H1 (cell line): ENCODE results near the gene SSTR4.

Experiments
- BACH1 ChIP-seq: IDR thresholded peaks from 2 replicates; pipeline ENCODE4 v1.6.1; 2012; ENCODE audit warnings: low read length, improper control_type of control experiment
- CBX5 ChIP-seq: fragments of 300-800, 300-1000 bp; sonication (generic); IDR thresholded peaks from 2 replicates; pipeline ENCODE4 v1.7.1; 2016; ENCODE audit warnings: antibody characterized with exemption, low read length, low read depth
- EGR1 ChIP-seq: IDR thresholded peaks from 2 replicates; pipeline ENCODE4 v1.6.1; 2011; ENCODE audit warnings: low read depth, low read length, borderline replicate concordance
- HDAC2 ChIP-seq, 2 experiments: fragments of 300-600 bp in 1 of 2; sonication (generic) in 1 of 2; IDR thresholded peaks; 2 replicates each; pipeline ENCODE4 v1.6.1; 2011 to 2012; ENCODE audit warnings: low read depth in 2 of 2, low read length in 2 of 2, mild to moderate bottlenecking in 2 of 2, moderate library complexity in 2 of 2, borderline replicate concordance in 1 of 2, inconsistent platforms in 1 of 2
- HDAC6 ChIP-seq: IDR thresholded peaks from one replicate; pipeline ENCODE4 v1.7.1; 2012; ENCODE audit warnings: low read depth, mild to moderate bottlenecking, inconsistent platforms, low read length, moderate library complexity
- POLR2A ChIP-seq, 2 experiments: IDR thresholded peaks; 1 replicate in 1 of 2; 2 replicates in 1 of 2; pipeline ENCODE4 v1.6.1; 2011; ENCODE audit warnings: low read depth in 2 of 2, low read length in 2 of 2, mild to moderate bottlenecking in 2 of 2; ENCODE audit errors: control extremely low read depth in 1 of 2
- POLR2AphosphoS5 ChIP-seq: IDR thresholded peaks from 2 replicates; pipeline ENCODE4 v1.6.1; 2011; ENCODE audit warnings: low read depth, low read length
- POU5F1 ChIP-seq: IDR thresholded peaks from 2 replicates; pipeline ENCODE4 v1.6.1; 2011; ENCODE audit warnings: low read depth, mild to moderate bottlenecking, low read length, moderate library complexity
- RNF2 ChIP-seq: fragments of 200-900, 300-1000 bp; sonication (generic); IDR thresholded peaks from 2 replicates; pipeline ENCODE4 v1.7.1; 2016; ENCODE audit warnings: borderline replicate concordance, low read depth, mild to moderate bottlenecking, antibody characterized with exemption, low read length; ENCODE audit not compliant: poor library complexity, severe bottlenecking; ENCODE audit errors: missing control alignments
- SP2 ChIP-seq: IDR thresholded peaks from 2 replicates; pipeline ENCODE4 v1.6.1; 2012; ENCODE audit warnings: mild to moderate bottlenecking, low read length, inconsistent platforms
- TAF1 ChIP-seq: IDR thresholded peaks from 2 replicates; pipeline ENCODE4 v1.6.1; 2011; ENCODE audit warnings: mild to moderate bottlenecking, low read depth, low read length
- USF2 ChIP-seq: IDR thresholded peaks from 2 replicates; pipeline ENCODE4 v1.6.1; 2011; ENCODE audit warnings: low read length, improper control_type of control experiment
- TF ChIP-seq, protein P1 (sequence below), 3 experiments: IDR thresholded peaks; 1 replicate in 2 of 3; 2 replicates in 1 of 3; pipeline versions ENCODE4 v1.5.1 to v1.6.1; 2011; ENCODE audit warnings: low read length in 3 of 3, mild to moderate bottlenecking in 3 of 3, inconsistent platforms in 2 of 3, low read depth in 1 of 3, moderate library complexity in 1 of 3; ENCODE audit not compliant: insufficient read depth in 1 of 3; ENCODE audit errors: control extremely low read depth in 1 of 3

GRCh38 chr20:23023621-23024177 lies 11.4 kb upstream of the SSTR4 start:
- no peak for TF ChIP-seq TAF1
- TF ChIP-seq POLR2AphosphoS5 = no peak
- TF ChIP-seq, protein P1, sequence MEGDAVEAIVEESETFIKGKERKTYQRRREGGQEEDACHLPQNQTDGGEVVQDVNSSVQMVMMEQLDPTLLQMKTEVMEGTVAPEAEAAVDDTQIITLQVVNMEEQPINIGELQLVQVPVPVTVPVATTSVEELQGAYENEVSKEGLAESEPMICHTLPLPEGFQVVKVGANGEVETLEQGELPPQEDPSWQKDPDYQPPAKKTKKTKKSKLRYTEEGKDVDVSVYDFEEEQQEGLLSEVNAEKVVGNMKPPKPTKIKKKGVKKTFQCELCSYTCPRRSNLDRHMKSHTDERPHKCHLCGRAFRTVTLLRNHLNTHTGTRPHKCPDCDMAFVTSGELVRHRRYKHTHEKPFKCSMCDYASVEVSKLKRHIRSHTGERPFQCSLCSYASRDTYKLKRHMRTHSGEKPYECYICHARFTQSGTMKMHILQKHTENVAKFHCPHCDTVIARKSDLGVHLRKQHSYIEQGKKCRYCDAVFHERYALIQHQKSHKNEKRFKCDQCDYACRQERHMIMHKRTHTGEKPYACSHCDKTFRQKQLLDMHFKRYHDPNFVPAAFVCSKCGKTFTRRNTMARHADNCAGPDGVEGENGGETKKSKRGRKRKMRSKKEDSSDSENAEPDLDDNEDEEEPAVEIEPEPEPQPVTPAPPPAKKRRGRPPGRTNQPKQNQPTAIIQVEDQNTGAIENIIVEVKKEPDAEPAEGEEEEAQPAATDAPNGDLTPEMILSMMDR (IDR thresholded peaks at IDR 0.05; ENCODE audit: control extremely low read depth in 1 of 3, insufficient read depth in 1 of 3, low read depth in 1 of 3, low read length in 3 of 3) = peak; percentile 53 to 77 (median 62)
- no peak for TF ChIP-seq HDAC2 (IDR thresholded peaks at IDR 0.05; ENCODE audit: borderline replicate concordance in 1 of 2, low read depth in 2 of 2, low read length in 2 of 2)
- no peak for TF ChIP-seq RNF2
- no peak for TF ChIP-seq POLR2A (IDR thresholded peaks at IDR 0.05; ENCODE audit: control extremely low read depth in 1 of 2, low read depth in 2 of 2, low read length in 2 of 2)
- TF ChIP-seq BACH1 = no peak
- TF ChIP-seq HDAC6 = no peak
- no peak for TF ChIP-seq CBX5
- no peak for TF ChIP-seq EGR1
- TF ChIP-seq USF2 = no peak
- no peak for TF ChIP-seq POU5F1
- TF ChIP-seq SP2 = no peak
